GM21381 (cell line): ENCODE measurements around the gene KATNB1.

Experiments
- ATAC-seq: cut with Tn5 transposase; IDR thresholded peaks from one replicate; pipeline ENCODE4 v1.9.1; 2021; ENCODE audit warnings: mild to moderate bottlenecking, moderate library complexity; ENCODE audit not compliant: unreplicated experiment

The KATNB1 gene

DNA sequence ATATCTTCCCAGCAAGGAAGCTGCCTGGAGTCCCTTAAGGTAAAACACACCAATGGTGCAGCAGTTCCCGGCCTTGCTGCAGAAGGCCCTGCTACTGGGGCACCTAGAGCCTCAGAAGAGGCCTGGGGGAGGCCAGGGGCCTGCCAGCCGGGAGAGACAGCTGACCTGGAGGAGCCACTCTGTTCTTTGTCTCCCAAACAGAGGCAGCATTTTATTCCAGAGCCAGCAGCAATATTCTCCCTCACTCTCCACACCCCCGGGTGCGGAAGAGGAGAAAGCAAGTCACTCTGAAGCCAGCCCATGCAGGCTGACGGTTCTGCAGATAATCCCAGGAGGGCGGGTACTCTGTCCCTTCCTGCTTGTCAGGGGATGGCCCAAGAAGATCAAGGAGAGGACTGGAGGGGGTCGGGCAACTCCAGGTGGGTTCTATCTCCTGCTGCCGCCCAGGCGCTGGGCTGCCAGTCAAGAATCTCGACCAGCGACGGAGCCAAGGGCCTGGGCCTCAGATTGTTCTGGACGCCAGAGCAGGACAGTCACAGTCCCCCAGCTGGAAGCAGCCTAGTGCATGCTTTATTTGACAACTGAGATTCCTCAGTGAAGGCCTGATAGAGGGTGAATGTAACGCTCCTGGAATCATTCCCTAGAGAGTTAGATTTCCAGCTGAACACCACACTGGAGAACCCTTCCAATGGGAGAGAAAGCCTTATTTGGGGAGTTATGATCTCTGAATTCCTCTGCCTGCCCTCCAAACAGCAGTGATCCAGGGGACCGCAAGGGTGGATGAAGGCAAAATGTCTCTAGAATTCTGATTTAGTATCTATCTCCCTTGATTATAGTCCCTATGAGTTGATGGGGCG lies 67.8 kb downstream of the KATNB1 start:
- ATAC-seq, result no peak

DNA sequence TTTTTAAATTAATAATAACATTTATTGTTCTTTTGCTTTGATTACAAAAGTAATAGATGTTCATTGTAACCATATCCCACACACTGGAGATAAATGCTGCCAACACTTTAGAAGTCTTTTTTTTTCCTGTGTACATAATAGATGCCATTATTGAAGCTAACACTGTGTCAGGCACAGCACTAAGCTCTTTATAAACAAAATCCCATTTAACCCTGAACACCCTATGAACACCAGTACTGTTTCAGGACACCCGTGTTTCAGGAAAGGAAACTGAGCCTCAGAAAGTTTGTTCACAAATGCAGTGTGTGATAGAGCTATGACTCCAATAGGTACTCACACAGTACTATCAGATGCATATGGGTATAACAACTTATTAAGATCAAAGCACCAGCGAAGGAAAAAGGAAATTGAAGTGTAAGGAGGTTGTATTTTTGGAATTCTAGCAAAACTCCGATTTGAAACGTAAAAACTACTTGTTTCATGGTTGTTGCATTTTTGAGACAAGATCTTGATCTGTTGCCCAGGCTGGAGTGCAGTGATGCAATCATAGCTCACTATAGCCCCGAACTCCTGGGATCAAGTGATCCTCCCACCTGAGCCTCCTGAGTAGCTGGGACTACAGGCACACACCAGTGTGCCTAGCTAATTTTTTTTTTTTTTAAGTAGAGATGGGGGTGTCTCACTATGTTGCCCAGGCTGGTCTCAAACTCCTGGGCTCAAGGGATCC lies 68.7 kb downstream of the KATNB1 start:
- ATAC-seq, result no peak

DNA sequence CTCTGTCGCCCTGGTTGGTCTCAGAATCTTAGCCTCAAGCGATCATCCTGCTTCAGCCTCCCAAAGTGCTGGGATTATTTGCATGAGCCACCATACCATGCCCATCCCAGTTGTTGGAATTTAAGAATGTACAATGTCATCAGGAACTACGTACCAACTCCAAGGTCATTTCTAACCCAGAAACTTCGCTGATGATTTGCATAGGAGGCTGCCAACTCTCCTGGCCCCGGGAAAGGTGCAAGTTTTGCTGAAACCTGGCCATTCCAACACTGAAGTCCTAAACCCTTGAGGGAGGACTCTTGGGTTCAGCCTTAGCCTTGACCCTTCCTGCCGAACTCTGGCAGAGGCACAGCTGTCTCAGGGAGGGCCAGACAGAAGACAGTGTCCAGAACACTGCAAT lies 69.6 kb downstream of the KATNB1 start:
- ATAC-seq, result no peak
